Measurements from ENCODE around the gene SPRED1. TPM values are rescaled to one million over a fixed set of nuclear protein-coding genes. Genes with fewer than 3 reads are reported as not detected.

Gene SPRED1
- total and polyA plus RNA-seq, 2 experiments from 2014 or later: 8.2 to 23.2 TPM

DNA sequence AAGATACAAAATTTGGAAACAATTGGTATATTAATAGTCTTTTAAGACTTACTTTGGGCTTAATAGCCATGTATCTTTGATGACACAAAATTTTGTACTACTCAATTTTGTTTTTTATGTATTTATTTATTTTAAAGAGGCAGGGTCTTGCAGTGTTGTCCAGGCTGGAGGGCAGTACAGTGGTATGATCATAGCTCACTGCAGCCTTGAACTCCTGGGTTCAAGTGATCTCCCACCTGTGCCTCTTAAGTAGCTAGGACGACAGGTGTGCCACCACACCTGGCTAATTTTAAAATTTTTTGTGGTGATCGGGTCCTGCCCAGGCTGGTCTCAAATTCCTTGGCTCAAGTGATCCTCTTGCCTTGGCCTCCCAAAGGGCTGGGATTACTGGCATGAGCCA lies 6.5 kb downstream of the SPRED1 start:
- Histone ChIP-seq H3K4me2 (no peak overlapping the region), H3K9me2 (replicated peaks; ENCODE audit: insufficient read depth) (no peaks in the 10 kb centered on the region), H3K9me3 (ENCODE audit: low read depth) (no peaks in the 10 kb centered on the region), H3K79me2 (peaks cover 98% of the 10 kb centered on the region), H3K27ac (no peak overlapping the region), H3K27me3 (no peaks in the 10 kb centered on the region), H3K4me3 (no peak overlapping the region), H3K36me3 (replicated peaks; ENCODE audit: insufficient read depth, low read depth) (no peaks in the 10 kb centered on the region), H4K20me1 (ENCODE audit: insufficient read depth, poor library complexity, severe bottlenecking) (peaks cover 60% of the 10 kb centered on the region), H3K4me1 (ENCODE audit: insufficient read depth) (no peaks in the 10 kb centered on the region), H2AFZ (no peak overlapping the region)
- TF ChIP-seq CTCF (IDR thresholded peaks at IDR 0.05; ENCODE audit: poor library complexity): no peak
- TF ChIP-seq EZH2phosphoT487 (IDR thresholded peaks at IDR 0.05; ENCODE audit: low read depth, severe bottlenecking, unreplicated experiment): no peak
- TF ChIP-seq EZH2 (IDR thresholded peaks at IDR 0.05; ENCODE audit: borderline replicate concordance): no peak
- 94% methylated on average over 2 of the region's 2 CpGs for WGBS (ENCODE audit: low lambda C conversion rate, missing lambda C conversion rate)
- DNase-seq (ENCODE audit: low spot score): no peak

- Histone ChIP-seq H3K36me3 (replicated peaks; ENCODE audit: insufficient read depth, low read depth) (no peaks in the 10 kb centered on the region), H3K79me2 (peaks cover 100% of the 10 kb centered on the region), H2AFZ (no peak overlapping the region), H3K4me1 (ENCODE audit: insufficient read depth) (no peaks in the 10 kb centered on the region), H3K27me3 (no peaks in the 10 kb centered on the region), H3K9me3 (ENCODE audit: low read depth) (no peaks in the 10 kb centered on the region), H3K27ac (no peak overlapping the region), H3K9me2 (replicated peaks; ENCODE audit: insufficient read depth) (no peaks in the 10 kb centered on the region), H3K4me2 (no peak overlapping the region), H3K4me3 (no peak overlapping the region), H4K20me1 (ENCODE audit: insufficient read depth, poor library complexity, severe bottlenecking) (peaks cover 56% of the 10 kb centered on the region)
- TF ChIP-seq EZH2 (IDR thresholded peaks at IDR 0.05; ENCODE audit: borderline replicate concordance): no peak
- TF ChIP-seq EZH2phosphoT487 (IDR thresholded peaks at IDR 0.05; ENCODE audit: low read depth, severe bottlenecking, unreplicated experiment): no peak
- TF ChIP-seq CTCF (IDR thresholded peaks at IDR 0.05; ENCODE audit: poor library complexity): no peak
- DNase-seq (ENCODE audit: low spot score): no peak
- WGBS (ENCODE audit: low lambda C conversion rate, missing lambda C conversion rate): 92% methylated on average over 2 of the region's 2 CpGs
Measured at GRCh38 chr15:38260077-38260476, 7.4 kb downstream of the SPRED1 start.

- no peak overlapping the region for H3K4me2 ChIP-seq
- TF ChIP-seq EZH2 (IDR thresholded peaks at IDR 0.05; ENCODE audit: borderline replicate concordance): no peak
- TF ChIP-seq EZH2phosphoT487 (IDR thresholded peaks at IDR 0.05; ENCODE audit: low read depth, severe bottlenecking, unreplicated experiment): no peak
- TF ChIP-seq CTCF (IDR thresholded peaks at IDR 0.05; ENCODE audit: poor library complexity): no peak
- no peaks in the 10 kb centered on the region for H3K4me1 ChIP-seq (ENCODE audit: insufficient read depth)
- H3K9me3 ChIP-seq (ENCODE audit: low read depth): no peaks in the 10 kb centered on the region
- H4K20me1 ChIP-seq (ENCODE audit: insufficient read depth, poor library complexity, severe bottlenecking): peaks cover 38% of the 10 kb centered on the region
- H3K79me2 ChIP-seq: peaks cover 100% of the 10 kb centered on the region
- H3K9me2 ChIP-seq (replicated peaks; ENCODE audit: insufficient read depth): no peaks in the 10 kb centered on the region
- no peak for DNase-seq (ENCODE audit: low spot score)
- no peak overlapping the region for H3K4me3 ChIP-seq
- H3K36me3 ChIP-seq (replicated peaks; ENCODE audit: insufficient read depth, low read depth): no peaks in the 10 kb centered on the region
- WGBS (ENCODE audit: low lambda C conversion rate, missing lambda C conversion rate): 99% methylated on average over 3 of the region's 3 CpGs
- H2AFZ ChIP-seq: no peak overlapping the region
- no peaks in the 10 kb centered on the region for H3K27me3 ChIP-seq
- no peak overlapping the region for H3K27ac ChIP-seq
Measured at GRCh38 chr15:38263251-38263650, 10.6 kb downstream of the SPRED1 start.

- WGBS (ENCODE audit: low lambda C conversion rate, missing lambda C conversion rate): 82% methylated on average over 3 of the region's 3 CpGs
- TF ChIP-seq EZH2 (IDR thresholded peaks at IDR 0.05; ENCODE audit: borderline replicate concordance): no peak
- TF ChIP-seq CTCF (IDR thresholded peaks at IDR 0.05; ENCODE audit: poor library complexity): no peak
- TF ChIP-seq EZH2phosphoT487 (IDR thresholded peaks at IDR 0.05; ENCODE audit: low read depth, severe bottlenecking, unreplicated experiment): no peak
- Histone ChIP-seq H3K9me3 (ENCODE audit: low read depth) (no peaks in the 10 kb centered on the region), H3K27ac (no peak overlapping the region), H3K4me3 (no peak overlapping the region), H3K79me2 (peaks cover 100% of the 10 kb centered on the region), H3K4me1 (ENCODE audit: insufficient read depth) (no peaks in the 10 kb centered on the region), H2AFZ (no peak overlapping the region), H3K36me3 (replicated peaks; ENCODE audit: insufficient read depth, low read depth) (no peaks in the 10 kb centered on the region), H3K4me2 (no peak overlapping the region), H3K9me2 (replicated peaks; ENCODE audit: insufficient read depth) (no peaks in the 10 kb centered on the region), H4K20me1 (ENCODE audit: insufficient read depth, poor library complexity, severe bottlenecking) (peaks cover 34% of the 10 kb centered on the region), H3K27me3 (no peaks in the 10 kb centered on the region)
- DNase-seq (ENCODE audit: low spot score): no peak
Measured at GRCh38 chr15:38263996-38264395, 11.4 kb downstream of the SPRED1 start.

Data from hepatocyte (in vitro differentiated cells).